HG02642 (cell line): ENCODE data around the gene GAREM2.

Source experiments
- ATAC-seq: cut with Tn5 transposase; IDR thresholded peaks from one replicate; pipeline ENCODE4 v1.9.1; 2021; ENCODE audit warnings: mild to moderate bottlenecking; ENCODE audit not compliant: unreplicated experiment, poor library complexity

The GAREM2 gene

GRCh38 chr2:26185954-26186770 is 13.3 kb downstream of the GAREM2 start:
- ATAC-seq = no peak

DNA sequence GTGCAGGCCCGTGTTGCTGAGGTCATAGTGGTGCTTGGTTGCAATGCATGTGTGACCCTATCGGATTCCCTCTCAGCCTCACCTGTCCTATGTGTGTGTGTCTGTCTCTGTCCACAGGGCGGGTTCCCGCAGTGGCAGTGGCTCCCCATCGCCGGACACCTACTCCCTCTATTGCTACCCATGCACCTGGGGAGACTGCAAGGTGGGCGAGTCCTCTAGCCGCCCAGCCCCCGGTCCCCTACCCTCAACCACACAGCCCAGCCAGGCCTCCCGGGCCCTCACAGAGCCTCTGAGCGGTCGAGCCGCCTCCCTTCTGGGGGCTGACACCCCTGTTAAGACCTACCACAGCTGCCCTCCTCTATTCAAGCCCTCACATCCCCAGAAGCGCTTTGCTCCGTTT is 14.2 kb downstream of the GAREM2 start:
- ATAC-seq = no peak

DNA sequence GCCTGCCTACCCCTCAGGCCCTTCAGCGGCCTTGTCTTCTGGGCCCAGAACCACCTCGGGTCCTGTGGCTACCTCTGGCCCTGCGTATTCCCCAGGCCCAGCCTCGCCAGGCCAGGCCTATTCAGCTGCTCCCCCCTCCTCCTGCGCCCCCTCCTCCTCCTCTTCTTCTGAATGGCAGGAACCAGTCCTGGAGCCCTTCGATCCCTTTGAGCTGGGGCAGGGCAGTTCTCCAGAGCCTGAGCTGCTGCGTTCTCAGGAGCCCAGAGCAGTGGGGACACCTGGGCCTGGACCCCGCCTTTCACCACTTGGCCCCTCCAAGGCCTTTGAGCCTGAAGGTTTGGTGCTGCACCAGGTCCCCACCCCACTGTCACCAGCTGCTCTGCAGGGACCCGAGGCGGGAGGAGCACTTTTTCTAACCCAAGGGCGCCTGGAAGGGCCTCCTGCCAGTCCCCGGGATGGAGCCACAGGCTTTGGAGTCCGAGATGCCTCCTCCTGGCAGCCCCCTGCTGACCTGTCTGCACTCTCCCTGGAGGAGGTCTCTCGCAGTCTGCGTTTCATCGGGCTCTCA is 14.7 kb downstream of the GAREM2 start:
- no peak for ATAC-seq

DNA sequence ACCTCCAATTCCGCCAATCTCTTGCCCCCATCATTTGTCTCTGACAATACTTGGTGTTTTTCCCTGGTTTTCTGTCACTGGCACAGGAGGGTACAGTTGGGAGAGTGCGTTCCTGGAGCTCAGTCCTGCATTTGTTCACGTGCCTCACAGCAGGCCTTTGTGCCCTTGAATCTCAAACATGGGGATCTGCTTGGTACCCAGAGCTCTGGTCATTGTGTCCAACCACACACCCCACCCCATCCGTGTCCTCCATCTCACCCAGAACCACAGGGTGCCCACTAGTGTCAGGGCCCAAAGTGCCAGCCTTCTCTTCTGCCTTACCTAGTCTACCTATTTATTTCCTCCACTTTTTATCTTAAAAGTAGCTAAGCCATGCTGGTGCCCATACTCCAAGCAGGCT is 16.2 kb downstream of the GAREM2 start:
- ATAC-seq = no peak

DNA sequence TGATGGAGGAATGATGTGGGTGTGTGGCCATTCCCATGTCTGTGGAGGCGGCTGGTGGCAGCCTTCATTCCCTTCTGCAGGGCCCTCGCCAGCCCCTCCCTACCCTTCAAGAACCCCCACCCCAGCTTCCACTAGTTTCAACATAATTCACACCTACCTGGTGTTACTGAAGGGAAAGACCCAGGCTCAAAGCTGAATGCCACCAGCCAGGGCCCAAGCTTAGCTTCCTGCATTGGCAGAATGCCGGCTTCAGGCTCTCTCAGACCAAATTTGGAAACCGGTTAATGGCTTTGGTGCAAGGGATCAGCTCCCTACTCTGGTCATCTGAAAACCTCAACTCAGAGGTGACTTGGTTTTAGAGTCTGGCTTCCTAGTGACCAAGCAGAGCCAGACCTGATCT is 16.9 kb downstream of the GAREM2 start:
- no peak for ATAC-seq

DNA sequence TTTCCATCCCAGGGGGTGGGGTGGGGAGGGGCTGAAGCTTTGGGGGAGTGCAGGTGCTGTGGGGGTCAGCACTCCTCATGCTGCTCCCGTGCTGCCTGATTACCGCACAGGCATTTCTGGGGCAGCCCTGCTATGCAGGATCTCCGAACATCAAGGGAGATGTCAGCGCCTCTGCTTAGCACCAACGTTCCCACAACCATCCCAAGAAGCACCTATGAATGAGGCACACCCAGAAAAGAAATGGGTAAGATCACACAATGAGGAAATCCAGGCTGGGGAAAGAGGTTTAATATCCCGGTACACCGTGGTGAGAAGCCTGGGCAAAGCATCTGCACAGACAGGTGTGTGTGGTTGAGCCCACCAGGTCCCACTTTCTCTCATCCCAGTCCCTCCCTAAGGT is 17.5 kb downstream of the GAREM2 start:
- no peak for ATAC-seq

DNA sequence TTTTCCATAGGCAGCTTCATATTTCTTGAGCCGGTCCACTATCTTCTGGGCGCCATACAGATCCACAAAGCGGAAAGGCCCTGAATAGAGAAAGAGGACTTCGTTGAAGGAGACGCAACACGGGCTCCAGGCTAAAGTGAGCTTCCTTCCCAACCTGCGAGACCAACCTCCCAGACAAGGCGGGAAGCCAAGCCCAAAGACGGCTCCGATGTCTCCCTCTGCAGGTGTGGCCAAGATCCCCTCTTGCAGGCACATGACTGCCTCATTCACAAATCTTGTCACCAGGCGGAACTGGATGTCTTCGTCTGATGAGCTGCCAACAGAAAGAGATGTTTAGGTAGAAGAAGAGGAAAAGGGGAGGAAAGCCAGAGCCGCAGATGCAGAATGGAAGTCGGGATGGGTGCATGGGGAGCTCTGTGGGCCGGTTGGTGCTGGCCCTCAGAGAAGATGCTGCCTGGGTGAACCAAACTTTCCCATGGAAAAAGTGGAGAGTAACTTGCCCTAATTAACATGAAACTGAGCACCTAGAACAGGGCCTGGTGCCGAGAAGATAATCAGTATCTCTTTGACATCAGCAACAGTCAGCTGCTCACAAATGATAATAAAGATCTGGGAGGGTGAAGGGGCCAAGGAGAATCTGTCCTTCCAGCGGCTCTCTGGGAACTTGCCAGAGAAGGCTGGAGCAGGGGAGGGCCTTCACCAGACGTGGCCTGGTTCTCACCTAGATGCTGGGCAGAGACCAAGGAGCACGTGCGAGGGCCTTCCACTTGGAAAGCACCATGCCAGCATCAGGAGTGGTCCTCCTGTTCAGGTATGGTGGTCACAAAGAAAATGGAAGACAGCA is 18.6 kb downstream of the GAREM2 start:
- no peak for ATAC-seq

DNA sequence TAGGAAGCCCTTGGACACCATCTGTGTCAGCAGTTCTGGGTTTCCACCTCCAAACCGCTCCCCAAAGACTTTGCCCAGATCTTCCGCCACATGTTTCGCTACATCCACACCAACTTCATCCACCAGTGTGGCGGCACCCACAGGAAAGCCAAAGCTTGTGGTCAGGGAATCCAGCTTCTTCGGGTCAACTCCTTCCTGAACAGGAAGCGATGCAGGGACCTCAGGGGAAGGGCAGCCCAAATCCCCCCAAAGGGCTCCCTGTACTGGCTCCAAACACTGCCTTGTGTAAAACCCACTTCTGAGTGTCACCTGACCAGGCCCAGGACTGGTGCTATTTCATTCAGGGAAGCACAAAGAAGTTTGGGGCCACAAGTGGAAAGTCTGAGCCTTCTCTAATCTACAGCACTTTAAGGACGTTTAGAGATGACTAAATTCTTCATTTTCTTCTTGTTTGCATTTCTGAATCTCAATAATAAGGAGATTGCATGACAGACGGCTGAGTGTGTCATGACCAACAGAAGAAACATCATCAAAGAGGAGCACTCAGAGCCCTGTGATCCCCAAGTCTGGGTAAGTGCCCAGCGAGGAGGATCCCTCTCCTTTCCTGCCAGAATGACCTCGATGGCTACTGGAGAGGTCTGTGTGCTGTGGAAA is 20.8 kb downstream of the GAREM2 start:
- no peak for ATAC-seq

- ATAC-seq = no peak
These were observed 22.4 kb downstream of the GAREM2 start for GRCh38 chr2:26195040-26195984.

DNA sequence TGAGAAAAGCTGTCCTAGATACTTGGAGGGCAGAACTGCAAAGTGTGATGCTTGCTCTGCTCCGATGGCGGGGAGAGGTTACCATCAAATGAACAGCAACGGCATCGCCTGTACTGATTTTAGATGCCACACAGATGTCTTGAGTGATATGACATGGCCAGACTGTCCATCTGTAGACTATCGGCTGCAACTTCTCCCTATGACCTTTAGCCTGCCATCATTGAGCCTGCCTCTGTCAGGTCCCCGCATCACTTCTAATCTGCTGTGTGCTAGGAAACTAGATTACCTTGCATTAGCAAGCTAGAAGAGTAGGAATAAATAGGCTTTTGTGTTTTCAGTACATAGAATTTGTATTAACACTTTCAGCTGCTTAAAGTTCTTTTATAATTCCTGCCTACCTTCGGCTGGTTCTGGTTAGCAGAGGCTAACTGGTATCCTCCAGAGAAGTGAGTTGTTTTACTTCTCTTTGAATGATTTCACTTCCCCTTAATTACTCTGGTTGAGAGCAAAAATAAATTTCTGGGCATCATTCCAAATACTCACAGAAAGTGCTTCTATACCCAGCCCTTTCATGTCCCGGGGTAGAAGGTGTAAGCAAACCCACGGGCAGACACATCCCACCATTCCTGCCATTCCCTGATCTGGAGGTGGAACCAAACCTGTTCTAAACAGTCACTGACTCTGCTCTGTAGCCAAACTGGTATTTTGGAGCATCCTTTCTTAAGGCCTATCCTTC is 24.0 kb downstream of the GAREM2 start:
- ATAC-seq = no peak

DNA sequence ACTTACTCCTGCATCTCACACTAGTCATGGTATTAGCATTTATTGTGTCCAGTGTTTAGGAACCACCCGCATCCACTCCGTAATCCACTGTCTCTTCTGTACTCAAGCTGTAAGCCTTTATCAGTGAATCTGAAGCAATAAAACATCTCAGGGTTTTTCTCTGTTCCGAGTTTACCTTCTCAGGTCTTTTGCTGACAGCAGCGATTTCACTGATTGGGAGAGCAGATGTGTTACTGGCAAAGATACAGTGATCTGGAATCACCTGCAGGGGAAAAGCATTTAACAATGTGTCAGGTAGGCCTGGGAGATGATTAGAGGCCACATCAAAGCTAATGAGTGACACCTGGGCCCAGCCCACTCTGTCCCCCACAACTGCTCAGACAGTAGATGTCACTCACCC is 24.6 kb downstream of the GAREM2 start:
- ATAC-seq = no peak

GRCh38 chr2:26202981-26203490 is 30.1 kb downstream of the GAREM2 start:
- no peak for ATAC-seq

DNA sequence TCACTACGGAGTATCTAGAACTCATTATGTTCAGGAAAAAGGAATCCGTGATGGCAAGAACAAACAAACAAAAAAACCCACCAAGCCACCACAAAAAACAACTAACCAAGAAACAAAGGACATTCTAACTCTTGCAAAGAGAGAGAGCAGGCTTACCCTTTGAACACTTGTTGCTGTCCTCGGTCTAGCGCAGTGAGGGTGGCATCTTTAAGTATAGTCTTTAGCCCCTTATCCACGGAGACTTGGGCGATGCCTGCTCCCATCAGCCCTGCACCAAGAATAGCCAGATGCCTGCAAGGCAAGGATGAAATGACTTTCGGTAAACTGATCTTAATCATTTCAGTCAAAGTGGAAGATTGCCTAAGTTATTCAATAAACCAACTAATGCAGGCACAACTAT is 31.0 kb downstream of the GAREM2 start:
- no peak for ATAC-seq

DNA sequence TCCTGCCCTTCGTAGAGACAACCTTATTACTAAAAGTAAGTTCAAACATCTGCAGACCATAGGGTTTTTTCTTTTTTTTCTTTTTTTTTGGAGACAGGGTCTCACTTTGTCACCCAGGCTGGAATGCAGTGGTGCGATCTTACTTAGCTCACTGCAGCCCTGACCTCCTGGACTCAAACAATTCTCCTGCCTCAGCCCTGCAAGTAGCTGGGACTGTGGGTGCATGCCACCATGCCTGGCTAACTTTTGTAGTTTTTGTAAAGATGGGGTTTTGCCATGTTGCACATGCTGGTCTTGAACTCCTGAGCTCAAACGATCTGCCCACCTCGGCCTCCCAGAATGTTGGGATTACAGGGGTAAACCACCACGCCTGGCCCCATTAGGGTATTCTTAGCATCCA is 39.1 kb downstream of the GAREM2 start:
- ATAC-seq = no peak

DNA sequence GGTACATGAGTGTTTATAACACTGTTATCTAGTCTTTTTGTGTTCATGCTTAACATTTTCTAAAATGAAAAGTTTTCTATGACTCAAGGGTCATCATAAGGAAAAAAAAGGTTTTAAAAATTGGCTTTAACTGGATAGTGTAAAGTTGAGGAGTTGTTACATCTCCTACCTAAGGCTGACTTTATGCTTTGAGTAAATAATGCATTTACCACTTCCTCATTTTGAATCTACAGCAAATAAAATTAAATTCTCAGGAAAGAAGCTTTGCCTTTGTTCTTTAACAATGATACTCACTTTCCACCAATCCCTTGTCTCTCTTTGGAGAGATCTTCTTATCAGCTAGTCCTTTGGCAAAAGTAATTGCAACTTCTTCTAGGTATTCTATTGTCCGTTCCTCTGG is 41.9 kb downstream of the GAREM2 start:
- ATAC-seq = no peak

DNA sequence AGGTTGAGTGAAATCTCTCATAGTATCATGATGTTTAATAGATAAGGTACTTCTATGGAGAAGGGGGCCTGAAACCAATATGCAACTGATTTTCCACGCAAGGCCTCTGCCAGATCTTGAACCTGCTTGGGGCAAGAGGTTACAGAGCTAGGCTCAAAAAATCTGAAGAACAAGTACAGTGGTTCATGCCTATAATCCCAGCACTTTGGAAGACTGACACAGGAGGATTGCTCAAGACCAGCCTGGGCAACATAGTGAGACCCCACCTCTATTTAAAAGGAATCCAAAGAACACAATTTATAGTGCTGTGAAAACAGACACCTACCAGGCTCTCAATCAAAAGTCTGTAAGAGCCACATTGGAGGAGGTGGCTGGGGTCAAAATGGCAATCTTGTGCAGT is 42.9 kb downstream of the GAREM2 start:
- no peak for ATAC-seq

DNA sequence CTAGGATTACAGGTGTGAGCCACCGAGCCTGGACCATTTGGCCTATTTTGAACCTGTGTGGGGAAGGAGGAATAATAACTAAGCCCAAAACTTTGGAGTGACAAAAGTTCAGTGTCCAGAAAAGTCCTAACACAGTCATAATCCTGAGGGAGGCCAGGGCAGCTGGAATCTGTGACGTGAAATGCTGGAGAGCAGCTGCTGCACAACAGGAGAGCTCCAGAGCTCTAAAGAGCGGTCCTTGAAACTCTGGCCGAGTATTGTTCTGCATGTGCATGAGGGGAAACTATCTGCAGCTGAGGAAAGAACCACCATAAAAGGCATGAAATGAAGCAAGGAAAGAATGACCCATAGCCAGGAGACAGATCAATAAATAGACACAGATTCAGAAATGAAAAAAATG is 43.7 kb downstream of the GAREM2 start:
- no peak for ATAC-seq

GRCh38 chr2:26217720-26218119 is 44.8 kb downstream of the GAREM2 start:
- no peak for ATAC-seq

DNA sequence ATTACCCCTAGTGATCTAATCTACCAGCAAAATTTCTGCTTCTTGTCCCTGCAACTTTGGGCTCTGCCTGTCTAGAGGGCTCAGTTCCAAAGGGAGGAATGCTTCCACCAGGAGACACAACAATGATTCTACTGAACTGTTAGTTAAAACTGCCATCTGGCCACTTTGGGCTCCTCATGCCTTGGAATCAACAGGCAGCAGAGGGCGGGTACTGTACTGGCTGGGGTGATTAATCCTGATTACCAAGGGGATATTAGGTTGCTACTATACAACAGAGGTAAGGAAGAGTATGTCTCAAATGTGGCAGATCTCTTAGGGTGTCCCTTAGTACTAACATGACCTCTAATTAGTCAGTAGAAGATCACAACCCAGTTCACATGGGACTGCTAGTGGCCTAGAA is 50.1 kb downstream of the GAREM2 start:
- no peak for ATAC-seq
